Erythroblast (primary cell): ENCODE data around the gene DAB1.

ENCODE experiments used
- GATA1 ChIP-seq: IDR thresholded peaks from 2 replicates; pipeline ENCODE4 v1.6.1; 2011; ENCODE audit warnings: low read depth, mild to moderate bottlenecking, control low read depth, low read length, moderate library complexity
- POLR2A ChIP-seq: IDR thresholded peaks from 2 replicates; pipeline ENCODE4 v1.6.1; 2011; ENCODE audit warnings: mild to moderate bottlenecking, low read length

DNA sequence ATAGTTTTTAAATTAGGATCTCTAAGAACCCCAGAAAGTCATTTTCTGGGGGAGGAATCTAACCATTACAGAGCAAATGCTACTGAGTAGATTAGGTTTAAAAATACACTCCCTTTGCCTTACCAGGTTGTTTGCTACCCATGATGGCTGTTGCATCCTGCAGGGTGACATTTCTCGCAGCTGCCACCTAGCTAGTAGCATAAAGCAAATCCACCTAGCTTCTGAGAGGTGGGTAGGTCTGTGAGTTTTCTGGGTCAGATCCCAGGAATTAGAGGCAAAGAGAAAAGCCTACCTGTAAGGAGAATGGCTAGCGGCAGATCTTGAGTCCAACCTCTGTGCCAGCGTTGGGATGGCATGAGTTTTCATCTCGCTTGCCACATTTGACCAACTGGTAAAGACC lies 95.9 kb downstream of the DAB1 start:
- no peak for TF ChIP-seq POLR2A
- no peak for TF ChIP-seq GATA1
